ENCODE data around the gene CNOT6.
"Not testable (repeated sequence)": the region's sequence is repeated elsewhere in the genome, so short reads cannot be mapped to it uniquely, and the experiment has no call there.

DNA sequence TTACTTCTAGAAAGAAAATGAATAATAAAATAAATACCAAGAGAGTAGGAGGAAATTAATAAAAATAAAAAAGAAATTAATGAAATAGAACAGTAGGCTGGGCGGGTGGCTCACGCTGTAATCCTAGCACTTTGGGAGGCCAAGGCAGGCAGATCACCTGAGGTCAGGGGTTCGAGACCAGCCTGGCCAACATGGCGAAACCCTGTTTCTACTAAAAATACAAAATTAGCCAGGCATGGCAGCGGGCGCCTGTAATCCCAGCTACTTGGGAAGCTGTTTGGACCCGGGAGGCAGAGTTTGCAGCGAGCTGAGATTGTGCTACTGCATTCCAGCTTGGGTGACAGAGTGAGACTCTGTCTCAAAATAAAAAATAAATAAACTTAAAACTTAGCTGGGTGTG lies 20.8 kb upstream of the CNOT6 start:
- TF ChIP-seq, protein P1, sequence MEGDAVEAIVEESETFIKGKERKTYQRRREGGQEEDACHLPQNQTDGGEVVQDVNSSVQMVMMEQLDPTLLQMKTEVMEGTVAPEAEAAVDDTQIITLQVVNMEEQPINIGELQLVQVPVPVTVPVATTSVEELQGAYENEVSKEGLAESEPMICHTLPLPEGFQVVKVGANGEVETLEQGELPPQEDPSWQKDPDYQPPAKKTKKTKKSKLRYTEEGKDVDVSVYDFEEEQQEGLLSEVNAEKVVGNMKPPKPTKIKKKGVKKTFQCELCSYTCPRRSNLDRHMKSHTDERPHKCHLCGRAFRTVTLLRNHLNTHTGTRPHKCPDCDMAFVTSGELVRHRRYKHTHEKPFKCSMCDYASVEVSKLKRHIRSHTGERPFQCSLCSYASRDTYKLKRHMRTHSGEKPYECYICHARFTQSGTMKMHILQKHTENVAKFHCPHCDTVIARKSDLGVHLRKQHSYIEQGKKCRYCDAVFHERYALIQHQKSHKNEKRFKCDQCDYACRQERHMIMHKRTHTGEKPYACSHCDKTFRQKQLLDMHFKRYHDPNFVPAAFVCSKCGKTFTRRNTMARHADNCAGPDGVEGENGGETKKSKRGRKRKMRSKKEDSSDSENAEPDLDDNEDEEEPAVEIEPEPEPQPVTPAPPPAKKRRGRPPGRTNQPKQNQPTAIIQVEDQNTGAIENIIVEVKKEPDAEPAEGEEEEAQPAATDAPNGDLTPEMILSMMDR (conservative IDR thresholded peaks at IDR 0.05), result not testable (repeated sequence)
- not testable (repeated sequence) for TF ChIP-seq ZFX (IDR thresholded peaks at IDR 0.05)
